ENCODE data around the gene PAK4.
A peak's percentile ranks its signal among the peaks of the same experiment; 100 is the strongest.

The PAK4 gene

DNA sequence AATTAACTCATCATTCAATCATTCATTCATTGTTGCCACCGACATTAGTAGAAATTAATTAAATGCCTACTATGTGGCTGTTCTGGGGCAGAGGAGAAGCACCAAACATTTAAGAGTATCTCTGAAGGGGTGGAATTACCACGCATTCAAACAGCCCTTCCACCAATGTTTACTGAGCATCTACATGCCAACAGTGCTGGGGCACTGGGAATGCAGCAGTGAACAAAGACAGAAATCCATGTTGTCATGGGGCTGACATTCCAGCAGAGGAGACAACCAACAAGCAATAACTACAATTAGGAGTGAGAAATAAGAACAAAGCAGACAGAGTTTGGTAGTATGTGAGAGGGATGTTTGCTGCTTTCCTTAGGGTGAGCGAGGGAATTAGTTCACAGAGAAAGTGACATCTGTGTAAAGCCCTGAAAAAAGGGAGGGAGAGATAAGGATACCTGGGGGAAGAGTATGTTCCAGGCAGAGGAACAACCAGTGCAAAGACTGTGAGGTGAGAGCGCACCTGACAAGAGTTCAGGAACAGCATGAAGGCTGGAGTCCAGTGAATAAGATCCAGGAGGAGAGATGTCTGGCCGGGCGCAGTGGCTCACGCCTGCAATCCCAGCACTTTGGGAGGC, 1.3 kb upstream of the PAK4 start:
- no peak overlapping the region for H3K4me3 ChIP-seq (replicated peaks; ENCODE audit: low read depth, low read length)
- H3K27me3 ChIP-seq (replicated peaks; ENCODE audit: control insufficient read depth, insufficient read depth, low read length), result no peaks in the 10 kb centered on the region
- no peaks in the 10 kb centered on the region for H3K36me3 ChIP-seq (ENCODE audit: control insufficient read depth, insufficient read depth, low read length)
- no peak for DNase-seq (ENCODE audit: extremely low read depth, insufficient read length)
- TF ChIP-seq, protein P1, sequence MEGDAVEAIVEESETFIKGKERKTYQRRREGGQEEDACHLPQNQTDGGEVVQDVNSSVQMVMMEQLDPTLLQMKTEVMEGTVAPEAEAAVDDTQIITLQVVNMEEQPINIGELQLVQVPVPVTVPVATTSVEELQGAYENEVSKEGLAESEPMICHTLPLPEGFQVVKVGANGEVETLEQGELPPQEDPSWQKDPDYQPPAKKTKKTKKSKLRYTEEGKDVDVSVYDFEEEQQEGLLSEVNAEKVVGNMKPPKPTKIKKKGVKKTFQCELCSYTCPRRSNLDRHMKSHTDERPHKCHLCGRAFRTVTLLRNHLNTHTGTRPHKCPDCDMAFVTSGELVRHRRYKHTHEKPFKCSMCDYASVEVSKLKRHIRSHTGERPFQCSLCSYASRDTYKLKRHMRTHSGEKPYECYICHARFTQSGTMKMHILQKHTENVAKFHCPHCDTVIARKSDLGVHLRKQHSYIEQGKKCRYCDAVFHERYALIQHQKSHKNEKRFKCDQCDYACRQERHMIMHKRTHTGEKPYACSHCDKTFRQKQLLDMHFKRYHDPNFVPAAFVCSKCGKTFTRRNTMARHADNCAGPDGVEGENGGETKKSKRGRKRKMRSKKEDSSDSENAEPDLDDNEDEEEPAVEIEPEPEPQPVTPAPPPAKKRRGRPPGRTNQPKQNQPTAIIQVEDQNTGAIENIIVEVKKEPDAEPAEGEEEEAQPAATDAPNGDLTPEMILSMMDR (IDR thresholded peaks at IDR 0.05; ENCODE audit: insufficient read depth, low read length, poor library complexity, severe bottlenecking), result no peak

DNA sequence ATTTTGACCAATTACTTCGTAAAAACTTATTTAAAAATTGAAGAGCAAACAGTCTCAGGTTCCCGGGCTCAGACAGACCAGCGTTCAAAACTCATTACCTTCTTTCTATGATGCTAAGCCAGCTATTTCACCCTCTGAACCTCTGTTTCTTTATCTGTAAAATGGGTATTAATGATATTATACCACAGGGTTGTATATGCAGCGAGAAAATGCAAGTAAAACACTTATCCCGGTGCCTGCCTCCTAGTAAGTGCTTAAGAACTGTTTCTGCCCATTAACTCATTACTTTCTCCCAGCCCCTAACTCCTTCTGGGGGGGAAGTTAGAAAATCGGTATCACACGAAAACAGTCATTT, 410 bp upstream of the PAK4 start:
- DNase-seq (ENCODE audit: extremely low read depth, insufficient read length), result no peak

DNA sequence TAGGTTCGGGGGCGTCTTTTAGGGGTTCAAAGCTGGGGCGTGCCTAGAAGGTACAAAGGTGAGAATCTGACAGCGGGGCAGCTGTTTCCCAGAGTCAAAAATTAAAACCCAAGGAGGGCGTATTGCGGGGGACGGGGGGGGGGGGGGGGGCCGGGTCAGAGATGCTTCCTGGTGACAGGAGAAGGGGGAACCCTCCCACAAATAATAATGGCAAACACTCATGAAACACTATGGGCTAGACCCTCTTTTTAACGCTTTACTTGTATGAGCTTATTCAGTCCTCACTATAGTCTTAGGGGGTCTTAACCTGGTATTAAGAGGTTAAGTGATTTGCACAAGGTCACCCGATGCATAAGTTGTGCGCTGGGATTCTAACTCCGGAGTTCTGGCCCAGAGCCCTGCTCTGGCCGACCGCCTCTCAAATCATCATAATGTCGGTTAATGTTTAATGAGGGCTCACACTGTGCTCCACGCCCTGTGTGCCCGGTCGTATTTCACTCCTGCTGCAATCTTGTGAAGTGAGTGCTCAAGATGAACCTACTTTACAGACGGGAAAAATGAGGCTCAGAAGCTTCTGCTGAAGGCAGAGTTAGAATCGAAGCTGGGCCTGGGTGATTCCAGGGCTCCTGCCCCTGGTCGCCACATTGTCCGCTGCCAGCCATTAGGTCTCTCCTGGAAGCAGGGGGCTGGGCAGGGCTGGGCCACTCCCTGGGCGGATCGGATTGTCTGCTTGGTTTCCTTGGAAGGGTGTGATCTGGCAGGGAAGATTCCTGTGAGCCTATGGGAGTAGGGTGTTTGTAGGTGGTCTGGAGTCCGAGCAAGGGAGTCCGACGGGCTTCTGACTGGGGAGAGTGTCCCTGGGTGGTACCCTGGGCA, 964 bp downstream of the PAK4 start:
- Histone ChIP-seq H3K27me3 (replicated peaks; ENCODE audit: control insufficient read depth, insufficient read depth, low read length) (no peaks in the 10 kb centered on the region), H3K4me3 (replicated peaks; ENCODE audit: low read depth, low read length) (peak overlapping the region; percentile 86), H3K36me3 (ENCODE audit: control insufficient read depth, insufficient read depth, low read length) (no peaks in the 10 kb centered on the region)
- TF ChIP-seq, protein P1 (IDR thresholded peaks at IDR 0.05; ENCODE audit: insufficient read depth, low read length, poor library complexity, severe bottlenecking), result no peak
- no peak for DNase-seq (ENCODE audit: extremely low read depth, insufficient read length)

More for the DNA sequence above, 410 bp upstream of the PAK4 start:
- TF ChIP-seq, protein P1 (IDR thresholded peaks at IDR 0.05; ENCODE audit: insufficient read depth, low read length, poor library complexity, severe bottlenecking), result no peak
- H3K27me3 ChIP-seq (replicated peaks; ENCODE audit: control insufficient read depth, insufficient read depth, low read length), result no peaks in the 10 kb centered on the region
- H3K4me3 ChIP-seq (replicated peaks; ENCODE audit: low read depth, low read length), result peak overlapping the region; percentile 86
- H3K36me3 ChIP-seq (ENCODE audit: control insufficient read depth, insufficient read depth, low read length), result no peaks in the 10 kb centered on the region

DNA sequence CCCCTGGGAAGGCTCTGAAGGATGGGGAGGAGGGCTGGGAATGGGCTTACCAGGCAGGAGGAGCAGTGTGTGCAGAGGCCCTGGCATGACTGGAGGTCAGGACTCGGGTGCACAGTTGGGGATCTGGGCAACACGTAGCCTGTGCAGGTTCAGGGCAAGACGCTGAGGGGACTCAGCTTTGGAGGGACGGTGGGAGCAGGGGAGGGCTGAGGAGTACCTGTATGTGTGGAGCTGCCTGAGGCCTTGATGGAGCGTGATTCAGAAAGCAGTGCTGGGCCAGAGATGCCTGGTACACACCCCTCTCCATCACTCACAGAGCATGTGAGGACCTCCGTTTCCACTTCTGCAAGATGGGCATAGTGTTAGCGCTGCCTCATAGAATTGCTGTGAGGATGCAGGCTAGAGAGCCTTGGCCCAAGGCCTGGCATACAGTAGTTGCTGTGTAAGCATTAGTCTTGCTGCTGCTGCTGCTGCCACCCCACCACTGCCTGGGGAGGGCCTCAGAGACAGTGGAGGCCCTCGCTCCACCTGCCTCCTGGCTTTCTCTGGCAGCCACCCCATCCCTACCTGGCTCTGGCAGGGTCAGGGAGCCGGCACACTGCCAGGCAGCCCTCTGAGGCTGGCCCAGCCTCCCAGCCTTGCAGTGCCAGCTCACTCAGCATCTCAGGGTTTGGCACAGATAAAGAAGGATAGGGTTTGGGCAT, 2.4 kb downstream of the PAK4 start:
- no peak for DNase-seq (ENCODE audit: extremely low read depth, insufficient read length)
- Histone ChIP-seq H3K27me3 (replicated peaks; ENCODE audit: control insufficient read depth, insufficient read depth, low read length) (no peaks in the 10 kb centered on the region), H3K4me3 (replicated peaks; ENCODE audit: low read depth, low read length) (no peak overlapping the region), H3K36me3 (ENCODE audit: control insufficient read depth, insufficient read depth, low read length) (no peaks in the 10 kb centered on the region)
- TF ChIP-seq, protein P1 (IDR thresholded peaks at IDR 0.05; ENCODE audit: insufficient read depth, low read length, poor library complexity, severe bottlenecking), result no peak

DNA sequence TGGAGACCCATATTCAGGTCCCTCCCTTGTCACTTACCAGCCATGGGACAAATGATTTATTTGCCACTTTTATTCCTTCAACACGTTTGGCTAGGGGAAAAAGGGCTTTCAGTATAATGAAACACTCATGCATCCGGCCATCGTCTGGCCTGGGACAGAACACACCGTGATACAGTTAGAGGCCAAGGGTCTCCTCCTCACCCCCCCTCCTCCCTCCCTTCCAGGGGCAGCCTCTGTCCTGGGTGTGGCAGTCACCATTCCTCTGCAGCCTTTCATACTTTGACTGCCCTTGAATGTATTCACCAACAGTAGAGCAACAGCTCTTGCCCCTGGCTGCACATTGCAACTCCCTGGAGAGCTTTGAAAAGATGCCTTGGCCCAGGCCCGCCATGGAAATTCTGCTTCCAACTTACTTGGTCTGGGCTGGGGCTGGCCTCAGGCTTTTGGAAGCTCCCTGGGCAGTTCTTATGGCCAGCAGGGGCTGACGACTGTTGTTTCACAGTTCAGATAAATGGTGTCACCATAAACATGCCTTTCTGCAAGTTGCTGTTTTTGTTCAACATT, 3.0 kb downstream of the PAK4 start:
- TF ChIP-seq, protein P1 (IDR thresholded peaks at IDR 0.05; ENCODE audit: insufficient read depth, low read length, poor library complexity, severe bottlenecking), result no peak
- Histone ChIP-seq H3K36me3 (ENCODE audit: control insufficient read depth, insufficient read depth, low read length) (no peaks in the 10 kb centered on the region), H3K27me3 (replicated peaks; ENCODE audit: control insufficient read depth, insufficient read depth, low read length) (no peaks in the 10 kb centered on the region), H3K4me3 (replicated peaks; ENCODE audit: low read depth, low read length) (no peak overlapping the region)
- no peak for DNase-seq (ENCODE audit: extremely low read depth, insufficient read length)
